CD4-positive, alpha-beta T cell treated with Interleukin-15 for 1 hour (primary cell): ENCODE measurements around the gene DHRS1.
"Not testable (repeated sequence)": the region's sequence is repeated elsewhere in the genome, so short reads cannot be mapped to it uniquely, and the experiment has no call there.

Source experiments
- DNase-seq: peaks from one replicate; pipeline ENCODE4 v3.0.0-alpha.2; 2020

Gene DHRS1

GRCh38 chr14:24261969-24262327, 37.6 kb downstream of the DHRS1 start:
- no peak for DNase-seq

GRCh38 chr14:24261256-24261968, 38.2 kb downstream of the DHRS1 start:
- no peak for DNase-seq

GRCh38 chr14:24260780-24261157, 38.8 kb downstream of the DHRS1 start:
- DNase-seq, result no peak

- no peak for DNase-seq
These were observed 39.4 kb downstream of the DHRS1 start for GRCh38 chr14:24260026-24260779.

GRCh38 chr14:24259282-24260025, 40.1 kb downstream of the DHRS1 start:
- DNase-seq, result no peak

GRCh38 chr14:24258548-24259265, 40.9 kb downstream of the DHRS1 start:
- DNase-seq, result no peak

GRCh38 chr14:24258119-24258518, 41.5 kb downstream of the DHRS1 start:
- no peak for DNase-seq

- no peak for DNase-seq
These were observed 42.6 kb downstream of the DHRS1 start for GRCh38 chr14:24256960-24257359.

- no peak for DNase-seq
These were observed 43.5 kb downstream of the DHRS1 start for GRCh38 chr14:24255931-24256711.

- no peak for DNase-seq
These were observed 44.1 kb downstream of the DHRS1 start for GRCh38 chr14:24255438-24255837.

- no peak for DNase-seq
These were observed 44.8 kb downstream of the DHRS1 start for GRCh38 chr14:24254630-24255392.

- no peak for DNase-seq
These were observed 45.6 kb downstream of the DHRS1 start for GRCh38 chr14:24253936-24254335.

- DNase-seq, result no peak
These were observed 47.1 kb downstream of the DHRS1 start for GRCh38 chr14:24252289-24253124.

- no peak for DNase-seq
These were observed 47.7 kb downstream of the DHRS1 start for GRCh38 chr14:24251880-24252288.

- no peak for DNase-seq
These were observed 49.2 kb downstream of the DHRS1 start for GRCh38 chr14:24250354-24250753.

GRCh38 chr14:24249230-24250021, 50.2 kb downstream of the DHRS1 start:
- DNase-seq, result no peak

GRCh38 chr14:24247422-24247821, 52.2 kb downstream of the DHRS1 start:
- no peak for DNase-seq

- no peak for DNase-seq
These were observed 52.8 kb downstream of the DHRS1 start for GRCh38 chr14:24246765-24247212.

- not testable (repeated sequence) for DNase-seq
These were observed 54.2 kb downstream of the DHRS1 start for GRCh38 chr14:24245350-24245749.
